ENCODE measurements around the gene ANO6. TPM values are rescaled to one million over a fixed set of nuclear protein-coding genes. Genes with fewer than 3 reads are reported as not detected.

Gene ANO6
- polyA plus RNA-seq, 1 donor from 2014 or later: 9.0 TPM

GRCh38 chr12:45191239-45191638, 24.7 kb upstream of the ANO6 start:
- Histone ChIP-seq H2AFZ (ENCODE audit: low read depth, low read length) (no peak overlapping the region), H4K20me1 (ENCODE audit: insufficient read depth) (no peaks in the 10 kb centered on the region), H3K9me3 (ENCODE audit: low read length) (no peaks in the 10 kb centered on the region), H3K27ac (ENCODE audit: low read length) (no peak overlapping the region), H3F3A (ENCODE audit: insufficient read depth, low read length, poor library complexity, severe bottlenecking) (no peaks in the 10 kb centered on the region), H3K27me3 (ENCODE audit: insufficient read depth, low read depth, low read length) (no peaks in the 10 kb centered on the region), H3K36me3 (ENCODE audit: insufficient read depth, low read length) (no peaks in the 10 kb centered on the region), H3K79me2 (replicated peaks; ENCODE audit: insufficient read depth, low read length) (no peaks in the 10 kb centered on the region), H3K9ac (ENCODE audit: low read length) (no peak overlapping the region), H3K9me2 (ENCODE audit: insufficient read depth, low read length) (no peaks in the 10 kb centered on the region), H3K4me3 (ENCODE audit: low read length) (no peak overlapping the region), H3K4me2 (ENCODE audit: low read length) (no peak overlapping the region)
- TF ChIP-seq TAF1 (IDR thresholded peaks at IDR 0.05; ENCODE audit: low read depth): no peak
- no peak for TF ChIP-seq MXI1 (conservative IDR thresholded peaks at IDR 0.05; ENCODE audit: poor library complexity, severe bottlenecking)
- TF ChIP-seq EP300 (conservative IDR thresholded peaks at IDR 0.05; ENCODE audit: poor library complexity, severe bottlenecking): no peak
- TF ChIP-seq SMC3 (conservative IDR thresholded peaks at IDR 0.05; ENCODE audit: poor library complexity): no peak
- TF ChIP-seq POLR2AphosphoS5 (IDR thresholded peaks at IDR 0.05): no peak
- no peak for TF ChIP-seq CTCF (IDR thresholded peaks at IDR 0.05; ENCODE audit: poor library complexity, severe bottlenecking)
- no peak for TF ChIP-seq REST (IDR thresholded peaks at IDR 0.05; ENCODE audit: borderline replicate concordance)
- TF ChIP-seq RAD21 (conservative IDR thresholded peaks at IDR 0.05): no peak
- TF ChIP-seq EZH2 (IDR thresholded peaks at IDR 0.05; ENCODE audit: borderline replicate concordance, insufficient read depth, low read length, poor library complexity, severe bottlenecking): no peak

GRCh38 chr12:45192707-45193106, 23.2 kb upstream of the ANO6 start:
- Histone ChIP-seq H3K4me3 (ENCODE audit: low read length) (no peak overlapping the region), H3K36me3 (ENCODE audit: insufficient read depth, low read length) (no peaks in the 10 kb centered on the region), H3K27me3 (ENCODE audit: insufficient read depth, low read depth, low read length) (no peaks in the 10 kb centered on the region), H3K9me3 (ENCODE audit: low read length) (no peaks in the 10 kb centered on the region), H3K4me2 (ENCODE audit: low read length) (no peak overlapping the region), H4K20me1 (ENCODE audit: insufficient read depth) (no peaks in the 10 kb centered on the region), H3K9me2 (ENCODE audit: insufficient read depth, low read length) (no peaks in the 10 kb centered on the region), H3K27ac (ENCODE audit: low read length) (no peak overlapping the region), H3K9ac (ENCODE audit: low read length) (no peak overlapping the region), H3F3A (ENCODE audit: insufficient read depth, low read length, poor library complexity, severe bottlenecking) (no peaks in the 10 kb centered on the region), H2AFZ (ENCODE audit: low read depth, low read length) (no peak overlapping the region), H3K79me2 (replicated peaks; ENCODE audit: insufficient read depth, low read length) (no peaks in the 10 kb centered on the region)
- TF ChIP-seq EZH2 (IDR thresholded peaks at IDR 0.05; ENCODE audit: borderline replicate concordance, insufficient read depth, low read length, poor library complexity, severe bottlenecking) (no peak), REST (IDR thresholded peaks at IDR 0.05; ENCODE audit: borderline replicate concordance) (no peak), RAD21 (conservative IDR thresholded peaks at IDR 0.05) (no peak), MXI1 (conservative IDR thresholded peaks at IDR 0.05; ENCODE audit: poor library complexity, severe bottlenecking) (no peak), SMC3 (conservative IDR thresholded peaks at IDR 0.05; ENCODE audit: poor library complexity) (no peak), EP300 (conservative IDR thresholded peaks at IDR 0.05; ENCODE audit: poor library complexity, severe bottlenecking) (no peak), TAF1 (IDR thresholded peaks at IDR 0.05; ENCODE audit: low read depth) (no peak), POLR2AphosphoS5 (IDR thresholded peaks at IDR 0.05) (no peak), CTCF (IDR thresholded peaks at IDR 0.05; ENCODE audit: poor library complexity, severe bottlenecking) (no peak)
